Prostate gland (tissue), 2 donors: ENCODE results near the gene PER1.

ENCODE experiments used
- CTCF ChIP-seq, 4 experiments: fragments of 200-600 bp in 2 of 4; fragments of 450-650 bp in 2 of 4; sonication (generic) in 2 of 4; IDR thresholded peaks; 1 replicate in 3 of 4; 2 replicates in 1 of 4; pipeline ENCODE4 v1.5.1; 2016 to 2019; ENCODE audit warnings: antibody characterized with exemption in 4 of 4, mild to moderate bottlenecking in 2 of 4, moderate library complexity in 2 of 4
- POLR2A ChIP-seq: fragments of 450-650 bp; IDR thresholded peaks from one replicate; pipeline ENCODE4 v1.6.1; 2016; ENCODE audit warnings: antibody characterized with exemption, mild to moderate bottlenecking

- TF ChIP-seq CTCF (IDR thresholded peaks at IDR 0.05): no peak
- TF ChIP-seq POLR2A: no peak
Observed at GRCh38 chr17:8150194-8151119, 1.7 kb downstream of the PER1 start.
